K562 (cell line): ENCODE data around the gene MYL5. TPM values are rescaled to one million over a fixed set of nuclear protein-coding genes. Genes with fewer than 3 reads are reported as not detected.

Source experiments
- BDP1 ChIP-seq: IDR thresholded peaks from 3 replicates; pipeline ENCODE4 v1.6.1; 2011; ENCODE audit not compliant: insufficient read length, insufficient read depth
- HOXB6 ChIP-seq: fragments of 250-450 bp; sonication (Bioruptor Pico); IDR thresholded peaks from 2 replicates; pipeline ENCODE4 v1.5.1; 2022; ENCODE audit warnings: mild to moderate bottlenecking, borderline replicate concordance
- KLF1 ChIP-seq: fragments of 450-650 bp; IDR thresholded peaks from 2 replicates; pipeline ENCODE4 v1.6.1; 2016; ENCODE audit warnings: missing genetic modification characterization, missing compliant biosample characterization
- MTA1 ChIP-seq: fragments of 450-650 bp; IDR thresholded peaks from 2 replicates; pipeline ENCODE4 v1.6.1; 2017; ENCODE audit warnings: borderline replicate concordance
- NCOA4 ChIP-seq: fragments of 450-650 bp; IDR thresholded peaks from 2 replicates; pipeline ENCODE4 v1.6.1; 2018; ENCODE audit warnings: mild to moderate bottlenecking; ENCODE audit not compliant: partially characterized antibody
- OTX1 ChIP-seq: fragments of 450-650 bp; formaldehyde crosslinking; IDR thresholded peaks from 2 replicates; pipeline ENCODE4 v1.4.0; 2022; ENCODE audit warnings: mild to moderate bottlenecking
- POLR2A ChIP-seq: fragments of 450-650 bp; conservative IDR thresholded peaks from 2 replicates; pipeline ENCODE4 v1.6.1; 2016
- POLR2AphosphoS2 ChIP-seq: IDR thresholded peaks from 2 replicates; pipeline ENCODE4 v1.6.1; 2012; ENCODE audit warnings: low read length, improper control_type of control experiment
- RBM14 ChIP-seq: fragments of 200-400 bp; formaldehyde crosslinking; IDR thresholded peaks from 2 replicates; pipeline ENCODE4 v1.6.1; 2018; ENCODE audit warnings: low read depth, mild to moderate bottlenecking, low read length, moderate library complexity, borderline replicate concordance; ENCODE audit not compliant: insufficient read depth
- SMARCC2 ChIP-seq: fragments of 450-650 bp; IDR thresholded peaks from 2 replicates; pipeline ENCODE4 v1.6.1; 2017; ENCODE audit warnings: antibody characterized with exemption, moderate library complexity, mild to moderate bottlenecking, low read depth
- SRF ChIP-seq, 2 experiments: fragments of 250-450, 450-650 bp in 1 of 2; sonication (Bioruptor Pico) in 1 of 2; sonication (generic) in 1 of 2; formaldehyde crosslinking; IDR thresholded peaks; 2 replicates each; pipeline versions ENCODE4 v1.5.0 to v1.5.1; 2020 to 2022; ENCODE audit warnings: mild to moderate bottlenecking in 1 of 2, missing genetic modification reagents in 1 of 2
- SRSF7 ChIP-seq: fragments of 200-400 bp; formaldehyde crosslinking; optimal IDR thresholded peaks from 2 replicates; pipeline ENCODE3; 2017; ENCODE audit warnings: mild to moderate bottlenecking, low read depth, low read length
- TSC22D4 ChIP-seq: fragments of 450-650 bp; IDR thresholded peaks from 2 replicates; pipeline ENCODE4 v1.6.1; 2016; ENCODE audit warnings: missing genetic modification characterization, missing biosample characterization, control low read depth
- XRCC4 ChIP-seq: IDR thresholded peaks from one replicate; pipeline ENCODE4 v1.6.1; 2011; ENCODE audit not compliant: insufficient read depth, insufficient read length; ENCODE audit errors: extremely low read depth
- ZKSCAN8 ChIP-seq: fragments of 200-800 bp; sonication (Bioruptor generic); IDR thresholded peaks from 2 replicates; pipeline ENCODE4 v1.6.1; 2016; ENCODE audit warnings: missing genetic modification characterization, missing compliant biosample characterization
- ZNF253 ChIP-seq: fragments of 250-450 bp; sonication (Bioruptor Pico); conservative IDR thresholded peaks from 2 replicates; pipeline ENCODE4 v1.6.1; 2021; ENCODE audit warnings: mild to moderate bottlenecking
- ZNF551 ChIP-seq: fragments of 250-450 bp; sonication (Bioruptor Pico); IDR thresholded peaks from 2 replicates; pipeline ENCODE4 v1.5.0; 2021; ENCODE audit warnings: mild to moderate bottlenecking, moderate library complexity
- ZNF79 ChIP-seq: fragments of 250-450 bp; sonication (Bioruptor Pico); IDR thresholded peaks from 2 replicates; pipeline ENCODE4 v1.4.0; 2020; ENCODE audit warnings: low read depth, mild to moderate bottlenecking, moderate library complexity
- polyA plus RNA-seq, 8 experiments: library from polyadenylated mRNA; depleted of rRNA in 4 of 8; stranded (reverse) in 5 of 8; unstranded in 3 of 8; fragments of >200 nt; fragmentation: Nextera tagmentation in 2 of 8; fragmentation: Illumina TruSeq in 1 of 8; extraction: Ambion mirVana in 2 of 8; extraction: Trizol in 1 of 8; gene quantifications; 2 replicates each; pipeline versions ENCODE4 v1.2.1 to v1.2.3, GENCODE V29; 2011 to 2014; ENCODE audit warnings: inconsistent platforms in 1 of 8, missing spikeins in 1 of 8
- total RNA-seq, 7 experiments: library from RNA; depleted of rRNA in 6 of 7; stranded (reverse); fragments of >200 nt in 6 of 7; fragmentation: Illumina TruSeq in 2 of 7; extraction: Trizol in 2 of 7; gene quantifications; 2 replicates each; pipeline versions ENCODE4 v1.2.1 to v1.2.3, GENCODE V29; 2011 to 2021; ENCODE audit warnings: low replicate concordance in 1 of 7
- TF ChIP-seq, protein P1 (sequence below): fragments of 450-650 bp; IDR thresholded peaks from 2 replicates; pipeline ENCODE4 v1.6.1; 2014; ENCODE audit warnings: low read depth, mild to moderate bottlenecking, moderate library complexity, borderline replicate concordance
- TF ChIP-seq, protein P2 (sequence below): fragments of 450-650 bp; IDR thresholded peaks from 2 replicates; pipeline ENCODE4 v1.6.1; 2017; ENCODE audit warnings: antibody characterized with exemption, mild to moderate bottlenecking
- TF ChIP-seq, protein P3 (sequence below): sonication (generic); IDR thresholded peaks from 2 replicates; pipeline ENCODE4 v1.6.1; 2016
- TF ChIP-seq, protein P4 (sequence below): fragments of 450-650 bp; IDR thresholded peaks from 2 replicates; pipeline ENCODE4 v1.7.0; 2016; ENCODE audit warnings: borderline replicate concordance
- TF ChIP-seq, protein P5 (sequence below): fragments of 250-450 bp; sonication (Bioruptor Pico); IDR thresholded peaks from 2 replicates; pipeline ENCODE4 v1.8.0; 2022; ENCODE audit warnings: moderate library complexity, mild to moderate bottlenecking, inconsistent platforms

Gene MYL5
- total and polyA plus RNA-seq, 9 of the 15 experiments (the other 6 are each of a cell fraction or from before 2014, with no cell fraction given), result 1.4 to 10.0 (median 4.1) TPM

DNA sequence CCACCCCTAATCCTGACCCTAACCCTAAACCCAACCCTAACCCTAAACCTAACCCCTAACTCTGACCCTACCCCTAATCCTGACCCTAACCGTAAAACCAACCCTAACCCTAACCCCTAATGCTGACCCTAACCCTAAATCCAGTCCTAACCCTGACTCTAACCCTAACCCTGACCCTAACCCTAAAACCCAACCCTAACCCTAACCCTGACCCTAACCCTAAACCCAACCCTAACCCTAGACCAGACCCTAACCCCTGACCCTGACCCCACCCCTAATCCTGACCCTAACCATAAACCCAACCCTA, 30.6 kb downstream of the MYL5 start (continued):
- TF ChIP-seq, protein P1, sequence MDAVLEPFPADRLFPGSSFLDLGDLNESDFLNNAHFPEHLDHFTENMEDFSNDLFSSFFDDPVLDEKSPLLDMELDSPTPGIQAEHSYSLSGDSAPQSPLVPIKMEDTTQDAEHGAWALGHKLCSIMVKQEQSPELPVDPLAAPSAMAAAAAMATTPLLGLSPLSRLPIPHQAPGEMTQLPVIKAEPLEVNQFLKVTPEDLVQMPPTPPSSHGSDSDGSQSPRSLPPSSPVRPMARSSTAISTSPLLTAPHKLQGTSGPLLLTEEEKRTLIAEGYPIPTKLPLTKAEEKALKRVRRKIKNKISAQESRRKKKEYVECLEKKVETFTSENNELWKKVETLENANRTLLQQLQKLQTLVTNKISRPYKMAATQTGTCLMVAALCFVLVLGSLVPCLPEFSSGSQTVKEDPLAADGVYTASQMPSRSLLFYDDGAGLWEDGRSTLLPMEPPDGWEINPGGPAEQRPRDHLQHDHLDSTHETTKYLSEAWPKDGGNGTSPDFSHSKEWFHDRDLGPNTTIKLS, result no peak
- no peak for TF ChIP-seq SRF (CRISPR knock-in tag; IDR thresholded peaks at IDR 0.05)
- peak; percentile 52 for TF ChIP-seq NCOA4
- TF ChIP-seq RBM14, result no peak
- TF ChIP-seq ZNF79 (CRISPR knock-in tag), result no peak
- TF ChIP-seq XRCC4, result no peak
- TF ChIP-seq POLR2AphosphoS2, result no peak
- TF ChIP-seq SRSF7, result no peak
- TF ChIP-seq SMARCC2, result no peak
- TF ChIP-seq, protein P2, sequence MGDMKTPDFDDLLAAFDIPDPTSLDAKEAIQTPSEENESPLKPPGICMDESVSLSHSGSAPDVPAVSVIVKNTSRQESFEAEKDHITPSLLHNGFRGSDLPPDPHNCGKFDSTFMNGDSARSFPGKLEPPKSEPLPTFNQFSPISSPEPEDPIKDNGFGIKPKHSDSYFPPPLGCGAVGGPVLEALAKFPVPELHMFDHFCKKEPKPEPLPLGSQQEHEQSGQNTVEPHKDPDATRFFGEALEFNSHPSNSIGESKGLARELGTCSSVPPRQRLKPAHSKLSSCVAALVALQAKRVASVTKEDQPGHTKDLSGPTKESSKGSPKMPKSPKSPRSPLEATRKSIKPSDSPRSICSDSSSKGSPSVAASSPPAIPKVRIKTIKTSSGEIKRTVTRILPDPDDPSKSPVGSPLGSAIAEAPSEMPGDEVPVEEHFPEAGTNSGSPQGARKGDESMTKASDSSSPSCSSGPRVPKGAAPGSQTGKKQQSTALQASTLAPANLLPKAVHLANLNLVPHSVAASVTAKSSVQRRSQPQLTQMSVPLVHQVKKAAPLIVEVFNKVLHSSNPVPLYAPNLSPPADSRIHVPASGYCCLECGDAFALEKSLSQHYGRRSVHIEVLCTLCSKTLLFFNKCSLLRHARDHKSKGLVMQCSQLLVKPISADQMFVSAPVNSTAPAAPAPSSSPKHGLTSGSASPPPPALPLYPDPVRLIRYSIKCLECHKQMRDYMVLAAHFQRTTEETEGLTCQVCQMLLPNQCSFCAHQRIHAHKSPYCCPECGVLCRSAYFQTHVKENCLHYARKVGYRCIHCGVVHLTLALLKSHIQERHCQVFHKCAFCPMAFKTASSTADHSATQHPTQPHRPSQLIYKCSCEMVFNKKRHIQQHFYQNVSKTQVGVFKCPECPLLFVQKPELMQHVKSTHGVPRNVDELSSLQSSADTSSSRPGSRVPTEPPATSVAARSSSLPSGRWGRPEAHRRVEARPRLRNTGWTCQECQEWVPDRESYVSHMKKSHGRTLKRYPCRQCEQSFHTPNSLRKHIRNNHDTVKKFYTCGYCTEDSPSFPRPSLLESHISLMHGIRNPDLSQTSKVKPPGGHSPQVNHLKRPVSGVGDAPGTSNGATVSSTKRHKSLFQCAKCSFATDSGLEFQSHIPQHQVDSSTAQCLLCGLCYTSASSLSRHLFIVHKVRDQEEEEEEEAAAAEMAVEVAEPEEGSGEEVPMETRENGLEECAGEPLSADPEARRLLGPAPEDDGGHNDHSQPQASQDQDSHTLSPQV, result no peak
- no peak for TF ChIP-seq POLR2A
- TF ChIP-seq ZKSCAN8 (CRISPR knock-in tag), result no peak
- TF ChIP-seq, protein P3, sequence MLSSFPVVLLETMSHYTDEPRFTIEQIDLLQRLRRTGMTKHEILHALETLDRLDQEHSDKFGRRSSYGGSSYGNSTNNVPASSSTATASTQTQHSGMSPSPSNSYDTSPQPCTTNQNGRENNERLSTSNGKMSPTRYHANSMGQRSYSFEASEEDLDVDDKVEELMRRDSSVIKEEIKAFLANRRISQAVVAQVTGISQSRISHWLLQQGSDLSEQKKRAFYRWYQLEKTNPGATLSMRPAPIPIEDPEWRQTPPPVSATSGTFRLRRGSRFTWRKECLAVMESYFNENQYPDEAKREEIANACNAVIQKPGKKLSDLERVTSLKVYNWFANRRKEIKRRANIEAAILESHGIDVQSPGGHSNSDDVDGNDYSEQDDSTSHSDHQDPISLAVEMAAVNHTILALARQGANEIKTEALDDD, result peak; percentile 37; the same call in 1 of the 2 replicates
- TF ChIP-seq, protein P4, sequence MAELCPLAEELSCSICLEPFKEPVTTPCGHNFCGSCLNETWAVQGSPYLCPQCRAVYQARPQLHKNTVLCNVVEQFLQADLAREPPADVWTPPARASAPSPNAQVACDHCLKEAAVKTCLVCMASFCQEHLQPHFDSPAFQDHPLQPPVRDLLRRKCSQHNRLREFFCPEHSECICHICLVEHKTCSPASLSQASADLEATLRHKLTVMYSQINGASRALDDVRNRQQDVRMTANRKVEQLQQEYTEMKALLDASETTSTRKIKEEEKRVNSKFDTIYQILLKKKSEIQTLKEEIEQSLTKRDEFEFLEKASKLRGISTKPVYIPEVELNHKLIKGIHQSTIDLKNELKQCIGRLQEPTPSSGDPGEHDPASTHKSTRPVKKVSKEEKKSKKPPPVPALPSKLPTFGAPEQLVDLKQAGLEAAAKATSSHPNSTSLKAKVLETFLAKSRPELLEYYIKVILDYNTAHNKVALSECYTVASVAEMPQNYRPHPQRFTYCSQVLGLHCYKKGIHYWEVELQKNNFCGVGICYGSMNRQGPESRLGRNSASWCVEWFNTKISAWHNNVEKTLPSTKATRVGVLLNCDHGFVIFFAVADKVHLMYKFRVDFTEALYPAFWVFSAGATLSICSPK, result no peak
- TF ChIP-seq BDP1, result no peak
- TF ChIP-seq ZNF253 (CRISPR knock-in tag), result no peak
- TF ChIP-seq, protein P5, sequence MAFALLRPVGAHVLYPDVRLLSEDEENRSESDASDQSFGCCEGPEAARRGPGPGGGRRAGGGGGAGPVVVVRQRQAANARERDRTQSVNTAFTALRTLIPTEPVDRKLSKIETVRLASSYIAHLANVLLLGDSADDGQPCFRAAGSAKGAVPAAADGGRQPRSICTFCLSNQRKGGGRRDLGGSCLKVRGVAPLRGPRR, result no peak
- peak; percentile 33; the same call in 1 of the 2 replicates for TF ChIP-seq TSC22D4 (tag)
- TF ChIP-seq KLF1 (tag), result no peak
- no peak for TF ChIP-seq ZNF551 (CRISPR knock-in tag)
- peak; percentile 95 for TF ChIP-seq OTX1
- no peak for TF ChIP-seq HOXB6 (CRISPR knock-in tag)
- no peak for TF ChIP-seq MTA1
